WI38 (cell line): ENCODE measurements around the gene SH3RF3.

Experiments
- H3K4me3 ChIP-seq: 2 replicates; pipeline ENCODE4 v1.5.1; 2011; ENCODE audit warnings: low read depth, mild to moderate bottlenecking, control low read depth, low read length
- TF ChIP-seq, protein P1 (sequence below): IDR thresholded peaks from 2 replicates; pipeline ENCODE4 v1.5.1; 2012; ENCODE audit warnings: low read depth, mild to moderate bottlenecking, control low read depth, low read length

The SH3RF3 gene

DNA sequence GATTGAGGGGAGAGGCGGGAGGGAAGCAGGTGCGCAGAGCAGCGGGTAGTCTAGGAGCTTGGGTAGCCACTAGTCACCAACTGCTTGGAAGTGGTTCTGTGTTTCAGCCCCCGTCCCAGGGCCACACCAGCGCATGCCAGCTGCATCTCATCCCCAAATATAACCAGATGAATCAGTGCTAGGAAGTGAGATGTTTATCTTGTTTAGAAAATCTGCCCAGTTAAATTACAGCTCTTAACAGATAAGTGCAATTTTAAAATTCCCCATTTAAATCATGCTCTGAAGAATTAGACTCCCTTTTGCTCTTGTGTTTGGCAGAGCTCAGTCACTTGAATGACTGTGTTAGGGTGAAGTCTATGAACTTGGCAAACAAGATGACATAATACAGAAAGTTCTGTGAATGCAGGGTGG, 291.0 kb downstream of the SH3RF3 start:
- TF ChIP-seq, protein P1, sequence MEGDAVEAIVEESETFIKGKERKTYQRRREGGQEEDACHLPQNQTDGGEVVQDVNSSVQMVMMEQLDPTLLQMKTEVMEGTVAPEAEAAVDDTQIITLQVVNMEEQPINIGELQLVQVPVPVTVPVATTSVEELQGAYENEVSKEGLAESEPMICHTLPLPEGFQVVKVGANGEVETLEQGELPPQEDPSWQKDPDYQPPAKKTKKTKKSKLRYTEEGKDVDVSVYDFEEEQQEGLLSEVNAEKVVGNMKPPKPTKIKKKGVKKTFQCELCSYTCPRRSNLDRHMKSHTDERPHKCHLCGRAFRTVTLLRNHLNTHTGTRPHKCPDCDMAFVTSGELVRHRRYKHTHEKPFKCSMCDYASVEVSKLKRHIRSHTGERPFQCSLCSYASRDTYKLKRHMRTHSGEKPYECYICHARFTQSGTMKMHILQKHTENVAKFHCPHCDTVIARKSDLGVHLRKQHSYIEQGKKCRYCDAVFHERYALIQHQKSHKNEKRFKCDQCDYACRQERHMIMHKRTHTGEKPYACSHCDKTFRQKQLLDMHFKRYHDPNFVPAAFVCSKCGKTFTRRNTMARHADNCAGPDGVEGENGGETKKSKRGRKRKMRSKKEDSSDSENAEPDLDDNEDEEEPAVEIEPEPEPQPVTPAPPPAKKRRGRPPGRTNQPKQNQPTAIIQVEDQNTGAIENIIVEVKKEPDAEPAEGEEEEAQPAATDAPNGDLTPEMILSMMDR, result no peak
- no peak overlapping the region for H3K4me3 ChIP-seq

DNA sequence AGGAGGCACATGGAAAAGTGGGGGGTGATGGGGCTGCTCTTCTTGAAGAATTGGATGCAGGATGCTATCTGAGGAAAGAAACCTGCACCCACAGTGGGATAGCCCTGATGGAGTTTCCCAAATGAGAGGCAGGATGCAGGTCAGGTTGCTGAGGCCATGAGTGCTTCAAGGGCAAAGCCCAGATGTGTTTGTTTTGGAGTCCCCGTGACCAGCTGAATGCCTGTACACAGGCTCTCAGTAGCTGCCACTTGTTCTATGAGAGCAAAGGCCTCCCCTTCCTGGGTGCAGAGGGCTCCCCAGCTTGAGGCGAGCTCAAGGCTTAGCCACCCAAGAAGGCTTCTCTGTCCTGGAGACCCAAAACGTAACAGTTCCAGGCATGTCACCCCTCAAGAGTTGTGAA, 292.1 kb downstream of the SH3RF3 start:
- H3K4me3 ChIP-seq, result no peak overlapping the region
- TF ChIP-seq, protein P1, result no peak

DNA sequence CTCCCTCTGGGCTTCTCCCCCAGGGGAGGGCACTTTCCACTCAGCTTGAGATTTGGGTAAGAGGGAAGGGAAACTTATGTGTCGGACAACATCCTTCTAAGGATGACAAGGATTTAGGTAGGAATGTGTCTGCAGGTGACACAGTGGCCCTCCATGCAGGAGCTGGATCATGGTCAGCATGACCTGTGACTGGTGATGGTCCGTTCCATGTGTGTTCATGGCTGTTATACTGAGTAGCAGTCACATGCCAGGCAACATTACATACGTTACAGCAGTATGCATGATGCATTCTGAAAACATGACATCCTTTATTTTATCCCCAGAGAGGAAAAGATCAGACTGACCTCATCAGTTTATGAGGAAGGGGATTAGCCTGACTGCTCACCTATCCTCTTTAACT, 292.6 kb downstream of the SH3RF3 start:
- TF ChIP-seq, protein P1, result no peak
- H3K4me3 ChIP-seq, result no peak overlapping the region

DNA sequence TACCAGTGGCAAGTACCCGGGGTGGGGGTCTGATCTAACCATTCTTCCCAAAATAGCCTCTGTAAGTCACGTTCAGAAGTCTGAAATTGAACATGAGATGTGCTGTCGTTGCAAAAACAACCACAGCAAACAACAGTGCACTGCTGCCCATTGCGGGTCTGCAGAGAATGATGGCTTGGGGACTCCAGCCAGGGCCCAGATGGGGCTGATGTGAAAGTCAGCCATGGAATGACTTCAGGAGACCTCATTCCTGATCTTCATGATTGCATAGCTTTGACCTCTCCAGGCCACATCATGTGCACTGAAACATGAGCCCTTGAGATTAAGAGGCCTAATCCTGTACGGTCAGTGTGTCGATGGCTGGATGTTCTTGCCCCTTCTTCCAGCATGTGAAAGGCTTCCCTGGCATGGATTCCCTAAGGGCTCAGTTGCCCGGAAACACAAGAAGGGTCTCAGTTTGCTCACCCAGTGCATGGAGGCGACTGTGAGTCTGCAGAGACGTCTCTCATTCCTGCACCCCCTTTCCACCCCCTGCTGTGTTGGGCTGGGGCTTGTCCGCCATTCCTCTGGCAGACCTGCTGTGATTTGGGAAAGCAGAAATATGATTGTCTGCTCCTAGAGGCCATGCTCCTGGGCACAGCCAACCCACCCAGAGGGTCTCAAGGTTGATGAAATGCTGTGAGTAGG, 293.2 kb downstream of the SH3RF3 start:
- TF ChIP-seq, protein P1, result no peak
- no peak overlapping the region for H3K4me3 ChIP-seq

DNA sequence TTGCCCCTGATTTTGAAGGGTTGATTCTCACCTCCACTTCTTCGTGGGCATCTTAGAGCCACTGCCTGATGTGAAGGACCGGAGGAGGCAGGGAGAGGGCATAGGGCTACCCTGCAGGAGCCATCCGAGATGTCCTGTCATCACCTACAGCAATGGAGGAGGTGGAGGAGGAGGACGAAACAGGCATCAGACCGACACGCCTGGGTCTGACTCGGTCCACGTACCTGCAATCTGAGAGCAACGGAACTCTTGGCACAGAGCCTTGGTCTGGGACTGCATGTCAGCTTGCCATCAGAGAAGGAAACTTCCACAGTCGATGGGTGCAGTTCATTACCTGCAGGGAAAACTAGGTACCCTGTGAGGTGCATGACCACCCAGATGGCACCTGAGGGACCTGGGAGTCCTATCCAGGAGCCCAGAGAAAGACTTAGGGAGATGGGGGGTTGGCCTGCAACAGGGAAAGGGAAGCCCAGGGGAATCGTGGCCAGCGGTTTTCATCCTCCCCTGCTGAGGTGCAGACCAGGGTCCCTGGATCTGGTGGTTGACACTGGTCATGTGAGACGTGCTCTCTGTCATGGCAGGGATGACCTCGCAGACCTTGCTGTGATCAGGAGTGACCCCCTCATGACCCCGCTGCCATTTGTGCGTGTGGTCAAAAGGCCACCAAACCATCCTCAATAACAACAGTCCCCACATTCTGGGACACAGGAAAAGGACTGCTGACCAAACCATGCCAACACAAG, 293.9 kb downstream of the SH3RF3 start:
- no peak overlapping the region for H3K4me3 ChIP-seq
- TF ChIP-seq, protein P1, result no peak

DNA sequence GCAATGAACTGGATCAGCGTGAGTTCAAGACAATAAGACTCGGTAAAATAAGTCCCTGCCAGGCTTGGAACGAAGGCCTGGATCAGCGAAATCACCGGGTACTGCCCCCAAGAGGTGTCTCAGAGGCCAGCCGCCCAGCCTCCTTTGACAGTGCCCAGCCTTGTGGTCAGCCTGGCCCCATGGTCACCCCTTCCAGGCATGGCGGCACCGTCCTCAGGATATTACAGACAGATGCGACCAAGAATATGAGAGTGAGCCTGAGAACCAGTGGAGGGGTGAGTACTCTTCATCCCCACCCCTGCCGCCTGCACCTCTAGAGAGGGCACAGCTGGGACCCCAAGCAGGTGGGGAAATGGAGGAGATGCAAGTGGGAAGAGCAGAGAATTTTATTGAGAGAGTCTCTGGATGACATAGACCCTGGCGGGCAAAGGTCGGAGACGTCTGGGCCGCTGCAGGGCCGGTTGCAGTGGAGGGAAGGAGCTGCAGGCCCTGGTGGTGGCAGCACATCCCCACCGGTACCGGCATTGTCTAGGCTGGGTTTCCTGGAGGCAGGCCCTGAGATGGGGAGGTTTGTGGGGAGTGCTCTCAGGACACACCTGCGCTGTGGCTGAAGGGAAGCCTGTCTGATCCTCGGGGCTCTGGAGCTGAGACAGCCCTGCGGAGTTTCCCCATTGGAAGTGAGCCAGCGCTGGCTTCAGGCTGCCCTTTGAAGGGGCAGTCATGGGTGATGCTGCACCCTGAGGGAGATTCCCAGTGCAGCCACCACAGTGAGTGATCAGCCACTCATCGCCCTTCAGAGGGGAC, 294.8 kb downstream of the SH3RF3 start:
- TF ChIP-seq, protein P1, result no peak
- no peak overlapping the region for H3K4me3 ChIP-seq
